ENCODE measurements around the gene DCHS2.

Gene DCHS2

GRCh38 chr4:154472858-154473257 is 18.7 kb downstream of the DCHS2 start:
- DNase-seq, result no peak
- TF ChIP-seq GATA1 (IDR thresholded peaks at IDR 0.05; ENCODE audit: low read depth, low read length), result no peak
- no peak for TF ChIP-seq POLR2A (IDR thresholded peaks at IDR 0.05; ENCODE audit: low read length)

GRCh38 chr4:154471526-154472331 is 19.9 kb downstream of the DCHS2 start:
- TF ChIP-seq POLR2A (IDR thresholded peaks at IDR 0.05; ENCODE audit: low read length), result no peak
- no peak for TF ChIP-seq GATA1 (IDR thresholded peaks at IDR 0.05; ENCODE audit: low read depth, low read length)
- DNase-seq, result no peak

GRCh38 chr4:154471032-154471431 is 20.6 kb downstream of the DCHS2 start:
- no peak for DNase-seq
- TF ChIP-seq POLR2A (IDR thresholded peaks at IDR 0.05; ENCODE audit: low read length) (no peak), GATA1 (IDR thresholded peaks at IDR 0.05; ENCODE audit: low read depth, low read length) (no peak)

GRCh38 chr4:154467886-154468285 is 23.7 kb downstream of the DCHS2 start:
- no peak for DNase-seq
- TF ChIP-seq GATA1 (IDR thresholded peaks at IDR 0.05; ENCODE audit: low read depth, low read length), result no peak
- no peak for TF ChIP-seq POLR2A (IDR thresholded peaks at IDR 0.05; ENCODE audit: low read length)

- TF ChIP-seq GATA1 (IDR thresholded peaks at IDR 0.05; ENCODE audit: low read depth, low read length) (no peak), POLR2A (IDR thresholded peaks at IDR 0.05; ENCODE audit: low read length) (no peak)
- no peak for DNase-seq
These were observed 25.3 kb downstream of the DCHS2 start for GRCh38 chr4:154466336-154466735.

- no peak for DNase-seq
- no peak for TF ChIP-seq POLR2A (IDR thresholded peaks at IDR 0.05; ENCODE audit: low read length)
- no peak for TF ChIP-seq GATA1 (IDR thresholded peaks at IDR 0.05; ENCODE audit: low read depth, low read length)
These were observed 26.5 kb downstream of the DCHS2 start for GRCh38 chr4:154465085-154465484.

- TF ChIP-seq GATA1 (IDR thresholded peaks at IDR 0.05; ENCODE audit: low read depth, low read length), result no peak
- no peak for TF ChIP-seq POLR2A (IDR thresholded peaks at IDR 0.05; ENCODE audit: low read length)
- DNase-seq, result no peak
These were observed 26.9 kb downstream of the DCHS2 start for GRCh38 chr4:154464654-154465053.

- TF ChIP-seq POLR2A (IDR thresholded peaks at IDR 0.05; ENCODE audit: low read length) (no peak), GATA1 (IDR thresholded peaks at IDR 0.05; ENCODE audit: low read depth, low read length) (no peak)
- DNase-seq, result no peak
These were observed 29.4 kb downstream of the DCHS2 start for GRCh38 chr4:154462081-154462810.

- DNase-seq, result no peak
These were observed 34.1 kb downstream of the DCHS2 start for GRCh38 chr4:154457471-154457870.

GRCh38 chr4:154456889-154457288 is 34.7 kb downstream of the DCHS2 start:
- no peak for DNase-seq
- TF ChIP-seq GATA1 (IDR thresholded peaks at IDR 0.05; ENCODE audit: low read depth, low read length) (no peak), POLR2A (IDR thresholded peaks at IDR 0.05; ENCODE audit: low read length) (no peak)

More at GRCh38 chr4:154457471-154457870, 34.1 kb downstream of the DCHS2 start:
- TF ChIP-seq GATA1 (IDR thresholded peaks at IDR 0.05; ENCODE audit: low read depth, low read length), result no peak
- TF ChIP-seq POLR2A (IDR thresholded peaks at IDR 0.05; ENCODE audit: low read length), result no peak

- TF ChIP-seq GATA1 (IDR thresholded peaks at IDR 0.05; ENCODE audit: low read depth, low read length) (no peak), POLR2A (IDR thresholded peaks at IDR 0.05; ENCODE audit: low read length) (no peak)
- peak in 1 of 2 experiments; percentile 2 for DNase-seq
These were observed 35.4 kb downstream of the DCHS2 start for GRCh38 chr4:154456240-154456639.

- DNase-seq, result no peak
- TF ChIP-seq GATA1 (IDR thresholded peaks at IDR 0.05; ENCODE audit: low read depth, low read length) (no peak), POLR2A (IDR thresholded peaks at IDR 0.05; ENCODE audit: low read length) (no peak)
These were observed 36.5 kb downstream of the DCHS2 start for GRCh38 chr4:154455111-154455510.

GRCh38 chr4:154454710-154455109 is 36.9 kb downstream of the DCHS2 start:
- TF ChIP-seq POLR2A (IDR thresholded peaks at IDR 0.05; ENCODE audit: low read length) (no peak), GATA1 (IDR thresholded peaks at IDR 0.05; ENCODE audit: low read depth, low read length) (no peak)
- DNase-seq, result no peak

- TF ChIP-seq GATA1 (IDR thresholded peaks at IDR 0.05; ENCODE audit: low read depth, low read length) (no peak), POLR2A (IDR thresholded peaks at IDR 0.05; ENCODE audit: low read length) (no peak)
- DNase-seq, result no peak
These were observed 38.7 kb downstream of the DCHS2 start for GRCh38 chr4:154452798-154453346.
